CD4-positive, alpha-beta T cell treated with Interleukin-6 at 100 ng/mL for 8 hours (primary cell): Measurements from ENCODE around the gene DIS3.
"Not testable (repeated sequence)": the region's sequence is repeated elsewhere in the genome, so short reads cannot be mapped to it uniquely, and the experiment has no call there.

Source experiments
- DNase-seq: peaks from one replicate; pipeline ENCODE4 v3.0.0-alpha.2; 2020; ENCODE audit warnings: mixed read lengths, low spot score

DIS3 gene, protein sequence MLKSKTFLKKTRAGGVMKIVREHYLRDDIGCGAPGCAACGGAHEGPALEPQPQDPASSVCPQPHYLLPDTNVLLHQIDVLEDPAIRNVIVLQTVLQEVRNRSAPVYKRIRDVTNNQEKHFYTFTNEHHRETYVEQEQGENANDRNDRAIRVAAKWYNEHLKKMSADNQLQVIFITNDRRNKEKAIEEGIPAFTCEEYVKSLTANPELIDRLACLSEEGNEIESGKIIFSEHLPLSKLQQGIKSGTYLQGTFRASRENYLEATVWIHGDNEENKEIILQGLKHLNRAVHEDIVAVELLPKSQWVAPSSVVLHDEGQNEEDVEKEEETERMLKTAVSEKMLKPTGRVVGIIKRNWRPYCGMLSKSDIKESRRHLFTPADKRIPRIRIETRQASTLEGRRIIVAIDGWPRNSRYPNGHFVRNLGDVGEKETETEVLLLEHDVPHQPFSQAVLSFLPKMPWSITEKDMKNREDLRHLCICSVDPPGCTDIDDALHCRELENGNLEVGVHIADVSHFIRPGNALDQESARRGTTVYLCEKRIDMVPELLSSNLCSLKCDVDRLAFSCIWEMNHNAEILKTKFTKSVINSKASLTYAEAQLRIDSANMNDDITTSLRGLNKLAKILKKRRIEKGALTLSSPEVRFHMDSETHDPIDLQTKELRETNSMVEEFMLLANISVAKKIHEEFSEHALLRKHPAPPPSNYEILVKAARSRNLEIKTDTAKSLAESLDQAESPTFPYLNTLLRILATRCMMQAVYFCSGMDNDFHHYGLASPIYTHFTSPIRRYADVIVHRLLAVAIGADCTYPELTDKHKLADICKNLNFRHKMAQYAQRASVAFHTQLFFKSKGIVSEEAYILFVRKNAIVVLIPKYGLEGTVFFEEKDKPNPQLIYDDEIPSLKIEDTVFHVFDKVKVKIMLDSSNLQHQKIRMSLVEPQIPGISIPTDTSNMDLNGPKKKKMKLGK

DNA sequence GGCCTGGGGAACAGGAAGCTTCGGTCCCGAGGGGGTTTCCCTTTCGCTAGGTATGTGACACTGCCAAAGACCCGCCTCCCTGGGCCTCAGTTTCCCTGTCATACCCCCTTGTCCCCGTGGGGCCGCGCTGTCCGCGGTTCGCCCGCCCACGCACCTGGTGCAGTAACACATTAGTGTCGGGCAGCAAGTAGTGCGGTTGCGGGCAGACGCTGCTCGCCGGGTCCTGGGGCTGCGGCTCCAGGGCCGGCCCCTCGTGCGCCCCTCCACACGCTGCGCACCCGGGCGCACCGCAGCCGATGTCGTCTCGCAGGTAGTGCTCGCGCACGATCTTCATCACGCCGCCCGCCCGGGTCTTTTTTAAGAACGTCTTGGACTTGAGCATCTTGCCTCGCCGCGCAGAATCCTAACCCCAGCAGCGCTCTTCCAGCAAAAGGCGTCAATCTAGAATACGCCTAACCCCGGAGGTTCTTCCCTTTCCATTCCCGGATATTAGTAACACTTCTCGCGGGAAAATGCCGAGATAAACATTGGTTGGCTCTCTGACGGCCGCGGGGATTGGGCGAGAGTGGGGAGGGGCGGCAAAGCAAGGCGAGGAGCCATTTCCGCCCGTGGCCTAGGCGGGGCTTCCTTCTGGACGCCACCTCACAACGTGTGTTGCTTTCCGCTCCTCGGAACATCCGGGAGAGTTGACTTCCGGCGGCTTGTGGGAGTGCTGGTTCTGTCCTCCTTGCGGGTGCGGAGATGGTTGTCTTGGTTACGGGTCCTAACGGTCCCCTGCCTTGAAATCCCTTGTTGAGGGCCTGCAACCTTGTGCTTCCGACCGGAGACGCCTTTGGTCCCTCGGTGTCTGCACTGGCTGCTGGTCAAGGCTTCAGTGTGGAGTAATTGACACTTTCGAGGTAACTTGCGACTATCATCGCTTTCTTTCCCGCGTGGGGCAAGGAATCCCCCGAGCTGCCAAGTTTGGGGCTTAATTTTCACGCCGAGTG lies at the start of gene DIS3, which contains the start of gene PIBF1:
TSS of gene DIS3 (minus strand) at position 450 of the 989 bp plus-strand sequence. CDS start at position 382, 68 bp downstream.
TSS of gene PIBF1 (plus strand) at position 683 of the 989 bp plus-strand sequence. CDS start 1,337 bp downstream, outside the sequence.
- peak; percentile 94 for DNase-seq

DNA sequence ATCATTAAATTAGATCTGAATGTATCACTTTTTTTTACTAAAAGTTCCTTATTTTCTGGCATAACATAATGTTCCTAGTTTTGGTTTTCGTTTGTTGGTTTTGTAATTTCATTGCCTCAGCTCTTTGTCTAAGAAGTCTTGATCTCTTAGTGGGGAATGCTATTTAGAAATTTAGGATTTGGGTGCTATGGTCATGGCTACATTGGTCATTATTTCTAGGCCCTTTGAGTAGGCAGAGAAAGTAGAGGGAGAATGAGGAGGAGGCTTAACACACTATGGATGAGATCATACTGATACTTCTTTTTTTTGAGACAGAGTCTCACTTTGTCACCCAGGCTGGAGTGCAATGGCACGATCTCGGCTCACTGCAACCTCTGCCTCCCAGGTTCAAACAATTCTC lies 42.0 kb upstream of the DIS3 start:
- no peak for DNase-seq

DNA sequence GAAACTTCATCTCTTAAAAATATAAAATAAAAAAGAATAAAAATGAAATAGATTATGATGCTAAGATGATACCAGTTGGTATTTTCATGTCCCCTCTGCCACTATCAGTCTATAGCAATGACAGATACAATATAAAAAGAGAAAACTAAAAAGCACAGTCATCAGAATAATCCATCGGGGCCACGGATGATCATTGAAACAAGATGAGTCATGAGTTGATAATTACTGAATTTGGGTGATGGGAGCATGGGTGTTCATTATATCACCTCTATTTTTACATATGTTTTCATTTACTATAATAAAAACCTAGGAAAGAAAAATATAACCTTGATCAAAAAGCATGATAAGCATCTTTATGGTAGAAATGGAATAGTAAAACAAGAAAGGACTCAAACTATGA lies 41.4 kb upstream of the DIS3 start:
- DNase-seq = no peak

DNA sequence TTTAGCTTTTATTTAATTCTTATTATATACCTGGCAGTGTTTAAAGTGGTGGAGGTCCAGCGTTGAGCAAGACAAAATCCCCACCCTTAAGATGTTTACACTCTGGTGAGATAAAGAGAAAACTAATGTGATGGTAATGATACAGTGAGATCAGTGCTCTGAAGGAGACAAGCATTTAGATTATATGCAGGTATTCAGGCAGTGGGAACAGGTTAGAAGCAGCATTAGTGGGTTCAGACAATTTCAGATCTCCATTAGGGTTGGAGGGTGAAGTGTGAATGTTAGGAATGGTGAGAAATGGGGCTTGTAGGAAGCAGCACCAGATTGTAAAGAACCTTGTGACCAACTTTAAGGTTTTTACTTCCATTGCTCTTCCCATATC lies 39.2 kb upstream of the DIS3 start:
- DNase-seq = no peak

DNA sequence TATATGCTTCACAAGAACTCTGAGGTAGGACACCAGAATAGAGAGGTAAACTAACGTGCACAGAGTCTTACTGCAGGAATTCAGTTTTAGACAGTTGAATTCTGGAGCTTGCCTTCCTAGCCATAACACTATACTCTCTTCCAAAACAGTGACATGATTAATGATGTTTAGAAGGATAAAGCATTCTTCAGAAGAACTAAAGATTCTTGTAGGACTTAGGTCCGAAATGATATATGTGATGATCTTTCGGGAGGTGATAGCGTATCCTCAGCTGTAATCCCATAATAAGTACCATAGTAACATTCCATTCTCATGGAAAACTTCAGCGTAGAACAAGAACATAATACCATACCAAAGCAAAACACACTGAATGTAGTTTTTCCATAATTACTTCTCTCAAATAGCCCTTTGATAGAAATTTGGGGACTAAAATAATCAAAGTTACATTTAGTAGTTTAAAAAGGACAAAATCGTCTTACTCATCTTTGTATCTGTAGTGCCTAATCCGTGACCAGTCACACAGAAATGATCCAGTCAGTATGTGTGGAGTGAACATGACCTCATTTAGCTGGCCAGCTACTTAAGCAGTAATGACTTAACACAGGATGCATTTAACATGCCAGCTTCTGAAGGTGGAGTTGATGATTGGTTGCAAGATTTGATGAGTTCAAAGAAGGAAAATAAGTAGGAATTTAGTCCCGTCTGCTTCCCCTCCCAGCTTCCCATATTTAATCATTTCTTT lies 38.6 kb upstream of the DIS3 start:
- DNase-seq = no peak

DNA sequence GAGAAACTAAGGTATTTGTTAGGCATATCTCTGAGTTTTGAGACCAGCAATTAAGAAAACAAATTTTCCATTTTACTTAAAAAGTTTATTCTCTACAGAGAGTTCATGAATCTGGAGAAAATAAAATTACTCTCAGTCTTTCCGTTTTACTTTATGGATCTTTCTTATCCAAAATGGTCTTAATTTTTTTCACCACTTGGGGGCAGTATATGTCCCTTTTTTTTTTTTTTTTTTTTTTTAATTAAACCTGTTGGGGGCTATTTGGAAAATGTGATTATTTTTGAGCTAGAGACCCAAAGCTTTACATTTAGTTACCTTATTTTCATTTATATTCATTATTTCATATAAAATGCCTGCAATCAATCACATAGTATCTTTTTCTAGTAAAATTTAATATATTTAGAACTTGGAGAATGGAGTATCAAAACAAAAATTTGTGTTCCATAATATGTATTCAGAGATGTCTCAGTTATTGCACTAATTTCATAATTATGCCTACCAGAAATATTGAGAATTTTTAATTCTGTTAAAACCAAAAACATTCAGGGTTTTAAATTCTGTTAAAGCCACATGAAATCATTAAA lies 27.3 kb upstream of the DIS3 start:
- DNase-seq = peak; percentile 7

DNA sequence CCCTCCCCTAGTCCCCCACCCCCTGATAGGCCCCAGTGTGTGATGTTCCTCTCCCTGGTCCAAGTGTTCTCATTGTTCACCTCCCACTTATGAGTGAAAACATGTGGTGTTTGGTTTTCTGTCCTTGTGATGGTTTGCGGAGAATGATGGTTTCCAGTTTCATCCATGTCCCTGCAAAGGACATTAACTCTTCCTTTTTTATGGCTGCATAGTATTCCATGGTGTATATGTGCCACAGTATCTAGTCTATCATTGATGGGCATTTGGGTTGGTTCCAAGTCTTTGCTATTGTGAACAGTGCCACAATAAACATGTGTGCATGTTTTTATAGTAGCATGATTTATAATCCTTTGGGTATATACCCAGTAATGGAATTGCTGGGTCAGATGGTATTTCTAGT lies 24.8 kb upstream of the DIS3 start:
- not testable (repeated sequence) for DNase-seq

DNA sequence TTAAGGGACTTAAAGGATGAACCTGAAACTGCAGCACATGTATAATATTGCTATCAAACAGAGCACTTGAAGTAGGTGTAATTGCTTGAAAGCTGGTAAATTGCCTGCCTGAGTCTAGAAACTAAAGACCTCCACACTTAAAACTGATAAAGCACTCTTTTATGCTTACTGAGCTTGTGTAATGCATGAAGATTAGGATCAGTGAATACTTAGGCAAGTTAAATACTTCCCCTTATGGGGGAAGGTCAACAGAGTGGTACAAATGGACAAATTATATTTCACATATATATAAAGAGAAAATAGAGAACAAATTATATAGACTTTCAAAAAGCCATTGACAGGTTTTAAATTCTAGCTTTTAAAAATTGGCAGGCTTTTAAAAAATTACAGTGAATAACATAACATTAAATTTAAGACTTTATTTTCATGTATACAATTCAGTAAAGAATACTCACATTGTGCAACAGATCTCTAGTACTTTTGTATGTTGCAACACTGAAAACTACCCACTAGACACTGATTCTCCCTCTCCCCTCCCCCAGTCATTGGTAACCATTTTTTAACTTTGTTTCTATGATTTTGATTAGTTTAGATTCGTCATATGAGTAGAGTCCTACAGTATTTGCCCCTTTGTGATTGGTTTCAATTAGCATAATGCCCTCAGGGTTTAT lies 24.1 kb upstream of the DIS3 start:
- no peak for DNase-seq

DNA sequence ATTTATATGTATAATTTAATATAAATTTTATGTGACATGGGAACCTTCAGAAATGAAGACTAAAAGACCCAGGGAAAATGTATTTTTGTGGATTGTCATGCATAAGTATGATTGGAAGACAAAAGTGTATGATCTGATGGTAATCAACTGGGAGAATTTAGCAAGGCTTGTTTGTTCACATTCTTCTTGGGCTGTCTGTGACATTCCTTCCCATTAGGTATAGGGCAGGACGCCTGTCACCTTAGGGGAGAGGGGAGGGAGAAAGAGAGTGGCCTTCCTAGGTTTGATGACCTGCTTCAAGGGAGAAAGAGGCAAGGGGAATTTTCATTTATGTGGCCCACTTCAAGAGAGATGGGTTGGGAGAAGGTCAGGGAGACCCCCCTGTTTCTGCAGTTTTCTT lies 22.6 kb upstream of the DIS3 start:
- no peak for DNase-seq

DNA sequence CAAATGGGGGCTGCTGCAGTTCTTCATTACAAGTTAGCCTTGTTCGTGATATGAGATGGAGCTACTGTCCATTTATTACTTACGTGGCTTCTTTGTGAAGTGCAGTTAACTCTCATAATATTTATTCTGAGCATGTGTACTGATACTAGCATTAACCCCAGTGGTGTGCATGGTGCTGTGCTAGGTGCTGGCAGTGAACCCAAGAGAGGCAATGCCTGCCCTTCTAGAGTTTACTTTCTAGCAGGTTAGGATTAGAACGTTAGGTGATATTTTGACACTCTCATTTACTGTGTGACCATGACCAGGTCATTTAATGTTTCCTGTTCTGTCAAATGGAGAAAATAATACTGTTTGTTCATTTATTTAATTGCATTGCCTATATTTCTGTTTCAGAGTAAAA lies 17.1 kb upstream of the DIS3 start:
- no peak for DNase-seq

DNA sequence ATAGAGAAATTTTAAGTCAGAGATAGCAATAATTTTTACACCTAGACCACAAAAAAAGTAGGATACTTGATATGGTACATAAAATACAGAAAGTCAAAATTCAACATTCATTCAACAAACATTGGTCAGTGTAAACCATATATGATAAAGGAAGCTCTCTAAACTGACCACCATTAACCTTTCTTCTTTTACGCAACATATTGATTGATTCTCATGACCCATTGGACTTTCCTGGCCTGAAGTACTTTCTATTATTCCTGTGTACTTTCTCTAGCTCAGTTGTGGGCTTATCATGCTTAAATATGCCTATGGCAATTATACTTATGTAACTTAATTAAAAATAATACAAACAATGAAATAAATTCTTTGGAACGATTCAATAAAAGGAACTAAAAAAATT lies 10.9 kb upstream of the DIS3 start:
- DNase-seq = no peak

DNA sequence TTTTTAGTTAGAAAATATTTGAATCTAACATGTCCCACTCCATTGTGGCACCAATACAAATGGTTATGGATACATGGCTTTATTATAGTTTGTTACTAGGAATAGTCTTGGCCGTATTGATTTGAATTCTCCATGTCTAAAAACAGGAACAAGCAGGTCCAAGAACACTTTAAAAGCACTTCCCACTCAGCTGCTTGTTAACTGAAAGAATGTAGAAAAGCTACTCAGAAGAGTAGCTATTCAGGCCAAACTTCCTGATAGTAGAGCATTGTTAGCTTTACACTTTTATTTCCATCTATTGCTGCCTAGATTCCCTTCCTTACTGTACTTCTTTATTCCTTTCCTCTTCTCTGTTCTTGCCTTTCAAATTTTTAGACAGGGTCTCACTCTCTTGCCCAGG lies 7.1 kb upstream of the DIS3 start:
- no peak for DNase-seq

DNA sequence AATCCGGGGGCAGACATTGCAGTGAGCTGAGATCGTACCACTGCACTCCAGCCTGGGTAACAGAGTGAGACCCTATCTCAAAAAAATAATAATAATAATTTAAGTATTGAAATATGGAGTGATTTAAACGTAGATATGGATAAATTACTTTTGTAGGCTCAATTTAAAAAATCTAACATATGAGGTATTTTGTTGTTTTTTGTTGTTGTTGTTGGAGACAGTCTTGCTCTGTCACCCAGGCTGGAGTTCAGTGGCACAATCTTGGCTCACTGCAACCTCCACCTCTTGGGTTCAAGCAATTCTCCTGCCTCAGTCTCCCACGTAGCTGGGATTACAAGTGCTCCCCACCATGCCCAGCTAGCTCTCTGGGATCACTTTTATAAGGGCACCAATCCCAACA lies 3.0 kb upstream of the DIS3 start:
- not testable (repeated sequence) for DNase-seq

DNA sequence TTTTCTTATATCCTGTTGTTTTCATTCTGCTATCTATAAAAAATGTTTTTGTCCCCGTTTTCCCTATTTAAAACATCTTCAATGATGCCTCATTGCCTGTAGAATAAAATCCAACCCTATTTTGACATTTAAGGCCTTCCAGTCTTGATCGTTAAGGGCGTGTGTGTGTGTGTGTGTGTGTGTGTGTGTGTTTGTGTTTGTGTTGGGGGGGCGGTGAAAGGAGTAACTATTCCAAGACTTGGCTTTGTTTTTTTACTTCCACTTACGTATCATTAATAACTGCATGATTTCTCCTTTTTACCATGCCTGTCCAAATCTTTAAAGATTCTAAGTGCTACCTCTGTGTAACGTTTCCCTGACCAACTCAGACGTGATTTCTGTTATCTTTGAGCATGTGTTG lies 1.0 kb upstream of the DIS3 start:
- DNase-seq = no peak

DNA sequence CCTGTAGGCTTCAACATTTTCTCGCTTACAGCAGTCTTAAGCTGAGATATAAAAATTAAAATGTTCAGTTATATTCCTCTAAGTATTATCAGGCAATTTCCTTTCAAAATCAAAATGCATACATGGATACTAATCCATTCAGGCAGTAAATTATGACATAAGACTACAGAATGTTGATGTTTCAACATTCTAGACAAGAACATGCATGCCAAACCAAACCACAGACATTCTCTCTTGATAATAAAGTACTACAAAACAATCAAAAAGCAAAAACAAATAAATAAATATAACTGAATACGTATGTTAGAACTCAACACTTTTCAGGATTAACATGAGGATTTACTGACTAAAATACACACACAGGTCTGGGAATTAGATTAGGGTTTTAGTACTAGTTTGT lies 7.7 kb downstream of the DIS3 start:
- no peak for DNase-seq

DNA sequence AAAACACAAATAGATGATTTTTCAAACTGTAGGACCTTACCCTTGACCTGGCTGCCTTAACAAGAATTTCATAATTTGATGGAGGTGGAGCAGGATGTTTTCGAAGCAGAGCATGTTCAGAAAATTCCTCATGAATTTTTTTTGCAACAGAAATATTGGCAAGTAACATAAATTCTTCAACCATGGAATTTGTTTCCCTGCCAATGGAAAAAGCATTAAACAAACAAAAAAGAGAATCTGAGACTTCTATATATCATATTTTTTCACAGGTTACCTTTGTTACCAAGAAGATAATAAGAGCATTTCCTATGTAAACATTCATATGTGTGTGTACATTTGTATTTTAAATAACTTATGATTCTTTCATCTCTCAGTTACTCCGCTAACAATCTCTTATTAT lies 18.3 kb downstream of the DIS3 start:
- DNase-seq = no peak

DNA sequence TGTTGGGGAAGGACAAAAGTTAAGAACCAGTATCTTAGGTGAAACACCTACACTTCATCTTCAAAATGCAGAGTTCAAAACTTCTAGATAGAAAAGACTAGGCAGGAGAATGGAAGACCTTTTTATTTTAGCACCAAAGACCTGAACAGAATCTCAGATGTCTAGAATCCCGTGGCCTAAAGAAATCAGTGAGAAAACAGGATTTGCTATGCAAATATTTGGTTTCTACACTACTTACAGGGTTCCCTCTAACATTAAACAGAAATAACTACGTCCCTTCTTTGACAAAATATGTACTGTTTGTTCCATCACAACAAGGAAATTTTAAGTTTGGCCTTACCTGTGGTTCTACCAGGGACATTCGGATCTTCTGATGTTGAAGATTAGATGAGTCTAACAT lies 21.5 kb downstream of the DIS3 start:
- DNase-seq = no peak

DNA sequence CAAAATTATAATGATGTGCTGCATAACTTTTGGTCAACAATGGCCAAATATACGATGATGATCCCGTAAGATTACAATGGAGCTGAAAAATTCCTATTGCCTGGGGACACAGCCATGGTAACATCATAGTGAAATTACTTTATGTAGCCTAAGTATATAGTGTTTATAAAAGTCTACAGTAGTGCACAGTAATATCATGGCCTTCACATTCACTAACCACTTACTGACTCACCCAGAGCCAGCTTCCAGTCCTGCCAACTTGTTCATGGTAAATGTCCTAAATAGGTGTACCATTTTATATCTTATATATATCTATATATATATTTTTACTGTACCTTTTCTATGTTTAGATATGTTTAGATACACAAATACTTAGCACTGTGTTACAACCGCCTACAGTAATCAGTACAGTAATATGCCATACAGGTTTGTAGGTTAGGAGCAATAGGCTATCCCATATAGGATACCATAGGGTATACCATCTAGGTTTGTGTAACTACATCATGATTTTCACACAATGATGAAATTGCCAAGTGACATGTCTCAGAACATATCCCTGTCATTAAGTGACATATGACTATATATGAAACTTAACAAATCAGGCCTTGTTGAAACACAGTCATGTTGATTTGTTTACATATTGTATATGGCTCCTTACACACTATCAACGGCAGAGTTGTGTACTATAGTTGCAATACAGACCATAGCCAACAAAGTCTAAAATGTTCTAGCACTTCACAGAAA lies 23.7 kb downstream of the DIS3 start:
- DNase-seq = no peak

DNA sequence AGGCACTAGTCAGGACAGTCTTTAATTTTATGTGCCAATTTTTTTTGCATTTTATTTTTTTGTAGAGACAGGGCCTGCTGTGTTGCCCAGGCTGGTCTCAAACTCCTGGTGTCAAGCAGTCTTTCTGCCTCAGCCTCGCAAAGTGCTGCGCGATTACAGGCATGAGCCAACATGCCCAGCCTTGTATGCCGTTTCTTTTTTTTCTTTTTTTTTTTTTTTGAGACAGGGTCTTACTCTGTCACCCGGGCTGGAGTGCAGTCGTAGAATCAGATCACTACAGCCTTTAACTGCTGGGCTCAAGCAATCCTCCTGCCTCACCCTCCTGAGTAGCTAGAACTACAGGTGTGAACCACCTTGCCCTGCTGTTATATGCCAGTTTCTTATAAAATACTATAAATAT lies 27.6 kb downstream of the DIS3 start:
- DNase-seq = no peak
